GM12878 (cell line): ENCODE results near the gene PPP6R2. TPM values are rescaled to one million over a fixed set of nuclear protein-coding genes. Genes with fewer than 3 reads are reported as not detected.

Experiments used
- ATAC-seq: fragments of 200-7000 bp; cut with Tn5 transposase; 3 replicates; pipeline ENCODE4 v1.9.1; 2020; ENCODE audit warnings: mild to moderate bottlenecking, moderate library complexity
- BruUV-seq: library from RNA; stranded (reverse); fragments of 400-500 nt; replicated peaks from 2 replicates; lab custom pipeline; 2021; lab: Mats Ljungman, UMichigan
- CTCF ChIA-PET: fragments of 300-600 bp; sonication (Branson Sonifier 250); formaldehyde crosslinking; extraction: SDS; loops from one replicate; lab custom pipeline; 2021; ENCODE audit warnings: inconsistent platforms; lab: Yijun Ruan, JAX
- POLR2A ChIA-PET: fragments of 350-600 bp; formaldehyde crosslinking; extraction: SDS; loops from one replicate; lab custom pipeline; 2021; ENCODE audit warnings: inconsistent platforms; lab: Charles Lee
- RAD21 ChIA-PET: fragments of 300-600 bp; sonication (Branson Sonifier 250); formaldehyde crosslinking; loops from one replicate; lab custom pipeline; 2023; ENCODE audit warnings: antibody characterized with exemption; ENCODE audit not compliant: unreplicated experiment; lab: Charles Lee
- SMC1A ChIA-PET: fragments of 300-600 bp; sonication (Branson Sonifier 250); formaldehyde crosslinking; loops from one replicate; lab custom pipeline; 2023; ENCODE audit not compliant: unreplicated experiment, uncharacterized antibody; lab: Charles Lee
- DNase-seq: peaks from one replicate; pipeline ENCODE4 v3.0.0-alpha.2; 2011; ENCODE audit warnings: low read depth, low spot score
- FAIRE-seq: peaks from 3 replicates; lab custom pipeline; 2011; peaks lifted over from hg19 to GRCh38; lab: Jason Lieb, UNC
- H2AFZ ChIP-seq: 2 replicates; pipeline ENCODE4 v1.6.0; 2011; ENCODE audit warnings: low read depth, low read length, control low read depth; ENCODE audit not compliant: control insufficient read depth
- H3K27ac ChIP-seq: 2 replicates; pipeline ENCODE4 v1.5.1; 2011; ENCODE audit warnings: control low read depth; ENCODE audit not compliant: control insufficient read depth, insufficient read depth
- H3K27me3 ChIP-seq, 2 experiments: replicated peaks in 1 of 2; 2 replicates each; pipeline versions ENCODE4 v1.6.0 to v1.6.1; 2011; ENCODE audit warnings: low read length in 1 of 2; ENCODE audit not compliant: control insufficient read depth in 2 of 2, insufficient read depth in 2 of 2
- H3K36me3 ChIP-seq, 2 experiments: 2 replicates each; pipeline ENCODE4 v1.5.1; 2011; ENCODE audit warnings: low read length in 1 of 2; ENCODE audit not compliant: control insufficient read depth in 2 of 2, insufficient read depth in 2 of 2
- H3K4me1 ChIP-seq: 2 replicates; pipeline ENCODE4 v1.6.1; 2011; ENCODE audit warnings: mild to moderate bottlenecking, low read length, moderate library complexity, mixed read lengths; ENCODE audit not compliant: control insufficient read depth, insufficient read depth
- H3K4me2 ChIP-seq: 2 replicates; pipeline ENCODE4 v1.6.0; 2011; ENCODE audit warnings: control low read depth; ENCODE audit not compliant: control insufficient read depth, insufficient read depth
- H3K4me3 ChIP-seq: fragments of 200-600 bp; sonication (generic); 2 replicates; pipeline ENCODE4 v1.5.1; 2016
- H3K79me2 ChIP-seq: 2 replicates; pipeline ENCODE4 v1.6.0; 2011; ENCODE audit warnings: low read length; ENCODE audit not compliant: control insufficient read depth, insufficient read depth
- H3K9ac ChIP-seq: 2 replicates; pipeline ENCODE4 v1.8.0; 2011; ENCODE audit warnings: low read length, control low read depth, mixed read lengths; ENCODE audit not compliant: control insufficient read depth, insufficient read depth
- H3K9me3 ChIP-seq: replicated peaks from 3 replicates; pipeline ENCODE4 v1.5.1; 2011; ENCODE audit warnings: mild to moderate bottlenecking, low read length; ENCODE audit not compliant: control insufficient read depth, insufficient read depth
- H4K20me1 ChIP-seq: 2 replicates; pipeline ENCODE4 v1.6.0; 2011; ENCODE audit not compliant: control insufficient read depth, insufficient read depth
- ATF2 ChIP-seq: IDR thresholded peaks from 2 replicates; pipeline ENCODE4 v1.6.1; 2012; ENCODE audit warnings: low read length, inconsistent platforms
- BRCA1 ChIP-seq: IDR thresholded peaks from 2 replicates; pipeline ENCODE4 v1.6.1; 2011; ENCODE audit warnings: low read depth, low read length, improper control_type of control experiment
- CBX3 ChIP-seq: fragments of 200-600 bp; sonication (generic); IDR thresholded peaks from 2 replicates; pipeline ENCODE4 v1.6.1; 2016; ENCODE audit warnings: low read depth, borderline replicate concordance
- JUND ChIP-seq: IDR thresholded peaks from 2 replicates; pipeline ENCODE4 v1.6.1; 2012; ENCODE audit warnings: low read depth, mild to moderate bottlenecking, low read length, improper control_type of control experiment, moderate library complexity
- KAT2A ChIP-seq: conservative IDR thresholded peaks from 2 replicates; pipeline ENCODE4 v1.6.1; 2011; ENCODE audit warnings: low read depth, low read length; ENCODE audit not compliant: control insufficient read depth
- MEF2A ChIP-seq: IDR thresholded peaks from 2 replicates; pipeline ENCODE4 v1.6.1; 2011; ENCODE audit warnings: low read depth, mild to moderate bottlenecking, low read length, moderate library complexity; ENCODE audit not compliant: insufficient read depth
- NFIC ChIP-seq: IDR thresholded peaks from 2 replicates; pipeline ENCODE4 v1.6.1; 2012; ENCODE audit warnings: low read depth, mild to moderate bottlenecking, inconsistent platforms, low read length, moderate library complexity
- NR2C1 ChIP-seq: fragments of 450-650 bp; IDR thresholded peaks from 2 replicates; pipeline ENCODE4 v1.6.1; 2017; ENCODE audit warnings: antibody characterized with exemption, mild to moderate bottlenecking, moderate library complexity
- SMC3 ChIP-seq: IDR thresholded peaks from 2 replicates; pipeline ENCODE4 v1.6.1; 2011; ENCODE audit warnings: low read length, improper control_type of control experiment, borderline replicate concordance
- STAT1 ChIP-seq: fragments of 450-650 bp; conservative IDR thresholded peaks from 2 replicates; pipeline ENCODE4 v1.6.1; 2014; ENCODE audit warnings: antibody characterized with exemption, mild to moderate bottlenecking
- TBL1XR1 ChIP-seq: IDR thresholded peaks from 2 replicates; pipeline ENCODE4 v1.6.1; 2012; ENCODE audit warnings: low read depth, low read length, improper control_type of control experiment
- ZBTB4 ChIP-seq: fragments of 450-650 bp; formaldehyde crosslinking; IDR thresholded peaks from 2 replicates; pipeline ENCODE4 v1.4.0; 2022; ENCODE audit warnings: mild to moderate bottlenecking, moderate library complexity
- ZNF207 ChIP-seq: fragments of 450-650 bp; IDR thresholded peaks from 2 replicates; pipeline ENCODE4 v1.6.1; 2014; ENCODE audit warnings: antibody characterized with exemption, mild to moderate bottlenecking, borderline replicate concordance
- WGBS: methylation state at CpG from one replicate; pipeline ENCODE4 v1.1.6; 2016; ENCODE audit warnings: low lambda C conversion rate; ENCODE audit not compliant: insufficient replicate concordance, insufficient coverage; ENCODE audit errors: missing lambda C conversion rate; 5-methylcytosine and 5-hydroxymethylcytosine counted together
- in situ Hi-C: fragments of 300-500 bp; cut with MboI; formaldehyde crosslinking; loops from 9 replicates; pipeline ENCODE4 v1.14.3; 2018; ENCODE audit warnings: mixed read lengths
- intact Hi-C: fragments of 100-400 bp; cut with micrococcal nuclease; formaldehyde crosslinking; loops from one replicate; pipeline ENCODE4 v1.14.2; 2022; ENCODE audit not compliant: unreplicated experiment
- polyA plus RNA-seq, 11 experiments: library from polyadenylated mRNA; depleted of rRNA in 4 of 11; unstranded in 6 of 11; stranded (reverse) in 5 of 11; fragments of >200 nt; fragmentation: Nextera tagmentation in 4 of 11; fragmentation: Illumina TruSeq in 1 of 11; extraction: Ambion mirVana in 4 of 11; extraction: Trizol in 1 of 11; gene quantifications; 1 replicate in 1 of 11; 2 replicates in 10 of 11; pipeline versions ENCODE4 v1.2.1 to v1.2.3, GENCODE V29; 2011 to 2016; ENCODE audit warnings: inconsistent platforms in 2 of 11, missing spikeins in 2 of 11, low read depth in 1 of 11
- total RNA-seq, 4 experiments: library from RNA; depleted of rRNA in 3 of 4; stranded (reverse); fragments of >200 nt in 3 of 4; fragmentation: Illumina TruSeq in 1 of 4; extraction: Trizol in 1 of 4; gene quantifications; 2 replicates each; pipeline versions ENCODE4 v1.2.1 to v1.2.3, GENCODE V29; 2013 to 2021
- TF ChIP-seq, protein P1 (sequence below): fragments of 150-350 bp; IDR thresholded peaks from 2 replicates; pipeline ENCODE4 v1.6.1; 2014; ENCODE audit warnings: mild to moderate bottlenecking, low read depth, low read length
- TF ChIP-seq, protein P2 (sequence below): fragments of 450-650 bp; conservative IDR thresholded peaks from 2 replicates; pipeline ENCODE4 v1.6.1; 2017; ENCODE audit warnings: mild to moderate bottlenecking, moderate library complexity

PPP6R2 gene
- total and polyA plus RNA-seq, 10 of the 15 experiments (the other 5 are each of a cell fraction or from before 2014, with no cell fraction given), result 0.29 to 52.6 (median 25.4) TPM

- no peak for FAIRE-seq
- no TSS peak for BruUV-seq
Measured at GRCh38 chr22:50414476-50415248, 71.5 kb downstream of the PPP6R2 start.

More at GRCh38 chr22:50414476-50415248, 71.5 kb downstream of the PPP6R2 start:
- Histone ChIP-seq H3K27ac (no peak overlapping the region), H3K4me2 (no peak overlapping the region), H3K4me1 (no peaks in the 10 kb centered on the region), H3K36me3 (peaks cover 25 to 29% of the 10 kb centered on the region in 2 experiments), H3K9ac (no peak overlapping the region), H3K9me3 (no peaks in the 10 kb centered on the region), H4K20me1 (no peaks in the 10 kb centered on the region), H3K4me3 (no peak overlapping the region), H2AFZ (no peak overlapping the region), H3K79me2 (no peaks in the 10 kb centered on the region), H3K27me3 (no peaks in the 10 kb centered on the region)
- CTCF ChIA-PET, result interaction anchor here (1.7 kb wide), 1 partner anchor 83 kb away, joined by 7 read pairs; no protein-coding TSS in a partner anchor
- DNase-seq, result no peak
- in situ Hi-C loops, result no loop called here
- RAD21 ChIA-PET, result no interaction called here
- POLR2A ChIA-PET, result no interaction called here
- intact Hi-C loops, result no loop called here
- no peak for TF ChIP-seq NFIC
- TF ChIP-seq NR2C1, result no peak
- TF ChIP-seq ZBTB4 (CRISPR knock-in tag), result no peak
- TF ChIP-seq STAT1, result no peak
- TF ChIP-seq MEF2A, result no peak
- no peak for TF ChIP-seq JUND
- TF ChIP-seq ZNF207, result no peak
- TF ChIP-seq, protein P1, sequence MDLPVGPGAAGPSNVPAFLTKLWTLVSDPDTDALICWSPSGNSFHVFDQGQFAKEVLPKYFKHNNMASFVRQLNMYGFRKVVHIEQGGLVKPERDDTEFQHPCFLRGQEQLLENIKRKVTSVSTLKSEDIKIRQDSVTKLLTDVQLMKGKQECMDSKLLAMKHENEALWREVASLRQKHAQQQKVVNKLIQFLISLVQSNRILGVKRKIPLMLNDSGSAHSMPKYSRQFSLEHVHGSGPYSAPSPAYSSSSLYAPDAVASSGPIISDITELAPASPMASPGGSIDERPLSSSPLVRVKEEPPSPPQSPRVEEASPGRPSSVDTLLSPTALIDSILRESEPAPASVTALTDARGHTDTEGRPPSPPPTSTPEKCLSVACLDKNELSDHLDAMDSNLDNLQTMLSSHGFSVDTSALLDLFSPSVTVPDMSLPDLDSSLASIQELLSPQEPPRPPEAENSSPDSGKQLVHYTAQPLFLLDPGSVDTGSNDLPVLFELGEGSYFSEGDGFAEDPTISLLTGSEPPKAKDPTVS, result no peak
- no peak for TF ChIP-seq TBL1XR1
- TF ChIP-seq SMC3, result no peak
- no peak for TF ChIP-seq BRCA1
- TF ChIP-seq KAT2A, result no peak
- TF ChIP-seq, protein P2, sequence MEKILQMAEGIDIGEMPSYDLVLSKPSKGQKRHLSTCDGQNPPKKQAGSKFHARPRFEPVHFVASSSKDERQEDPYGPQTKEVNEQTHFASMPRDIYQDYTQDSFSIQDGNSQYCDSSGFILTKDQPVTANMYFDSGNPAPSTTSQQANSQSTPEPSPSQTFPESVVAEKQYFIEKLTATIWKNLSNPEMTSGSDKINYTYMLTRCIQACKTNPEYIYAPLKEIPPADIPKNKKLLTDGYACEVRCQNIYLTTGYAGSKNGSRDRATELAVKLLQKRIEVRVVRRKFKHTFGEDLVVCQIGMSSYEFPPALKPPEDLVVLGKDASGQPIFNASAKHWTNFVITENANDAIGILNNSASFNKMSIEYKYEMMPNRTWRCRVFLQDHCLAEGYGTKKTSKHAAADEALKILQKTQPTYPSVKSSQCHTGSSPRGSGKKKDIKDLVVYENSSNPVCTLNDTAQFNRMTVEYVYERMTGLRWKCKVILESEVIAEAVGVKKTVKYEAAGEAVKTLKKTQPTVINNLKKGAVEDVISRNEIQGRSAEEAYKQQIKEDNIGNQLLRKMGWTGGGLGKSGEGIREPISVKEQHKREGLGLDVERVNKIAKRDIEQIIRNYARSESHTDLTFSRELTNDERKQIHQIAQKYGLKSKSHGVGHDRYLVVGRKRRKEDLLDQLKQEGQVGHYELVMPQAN, result no peak
- TF ChIP-seq CBX3, result no peak
- no peak for TF ChIP-seq ATF2
- 94% methylated on average over 31 of the region's 31 CpGs for WGBS
- ATAC-seq, result no peak
- SMC1A ChIA-PET, result no interaction called here
